AG09309 (cell line): ENCODE measurements around the gene ACACB.

Experiments used
- DNase-seq: peaks from one replicate; pipeline ENCODE4 v3.0.0-alpha.2; 2010; ENCODE audit warnings: low read depth
- H3K4me3 ChIP-seq: 2 replicates; pipeline ENCODE4 v1.5.1; 2011; ENCODE audit warnings: mild to moderate bottlenecking, low read depth, low read length, moderate library complexity; ENCODE audit not compliant: control insufficient read depth
- CTCF ChIP-seq: IDR thresholded peaks from 2 replicates; pipeline ENCODE4 v1.5.1; 2011; ENCODE audit warnings: mild to moderate bottlenecking, low read depth, low read length, inconsistent platforms; ENCODE audit not compliant: insufficient read depth, control insufficient read depth; ENCODE audit errors: missing control alignments

The ACACB gene

GRCh38 chr12:109147954-109148353, 31.6 kb downstream of the ACACB start:
- no peak overlapping the region for H3K4me3 ChIP-seq
- DNase-seq: peak; percentile 63
- no peak for TF ChIP-seq CTCF

- no peak for DNase-seq
- H3K4me3 ChIP-seq: no peak overlapping the region
- no peak for TF ChIP-seq CTCF
Observed at GRCh38 chr12:109150124-109150640, 33.8 kb downstream of the ACACB start.

GRCh38 chr12:109151457-109151856, 35.1 kb downstream of the ACACB start:
- DNase-seq: no peak
- no peak for TF ChIP-seq CTCF

GRCh38 chr12:109153821-109154441, 37.5 kb downstream of the ACACB start:
- H3K4me3 ChIP-seq: peak overlapping the region; percentile 63
- DNase-seq: no peak
- TF ChIP-seq CTCF: no peak

More at GRCh38 chr12:109151457-109151856, 35.1 kb downstream of the ACACB start:
- H3K4me3 ChIP-seq: no peak overlapping the region

- TF ChIP-seq CTCF: no peak
- H3K4me3 ChIP-seq: peak overlapping the region; percentile 63
- DNase-seq: no peak
Observed at GRCh38 chr12:109154451-109155438, 38.4 kb downstream of the ACACB start.

- DNase-seq: no peak
- no peak for TF ChIP-seq CTCF
- no peak overlapping the region for H3K4me3 ChIP-seq
Observed at GRCh38 chr12:109156036-109156435, 39.6 kb downstream of the ACACB start.
